Caco-2 (cell line): ENCODE data around the gene GTF2A1. TPM values are rescaled to one million over a fixed set of nuclear protein-coding genes. Genes with fewer than 3 reads are reported as not detected.

ENCODE experiments used
- BruUV-seq: library from RNA; stranded (reverse); fragments of 400-500 nt; replicated peaks from 2 replicates; lab custom pipeline; 2021; lab: Mats Ljungman, UMichigan
- CTCF ChIA-PET: fragments of 300-600 bp; sonication (Branson Sonifier 250); formaldehyde crosslinking; loops from one replicate; lab custom pipeline; 2022; ENCODE audit warnings: antibody characterized with exemption; lab: Charles Lee
- POLR2A ChIA-PET: fragments of 300-600 bp; sonication (Branson Sonifier 250); formaldehyde crosslinking; loops from one replicate; lab custom pipeline; 2022; ENCODE audit warnings: antibody characterized with exemption; lab: Charles Lee
- DNase-seq, 2 experiments: peaks; one replicate each; pipeline versions ENCODE4 v3.0.0 to v3.0.0-alpha.2; 2020 to 2022
- H3K27me3 ChIP-seq: replicated peaks from 2 replicates; pipeline ENCODE4 v1.6.0; 2011; ENCODE audit warnings: low read length; ENCODE audit not compliant: control insufficient read depth, insufficient read depth
- H3K36me3 ChIP-seq: 2 replicates; pipeline ENCODE4 v1.5.1; 2011; ENCODE audit warnings: low read length; ENCODE audit not compliant: control insufficient read depth, insufficient read depth
- H3K4me1 ChIP-seq: fragments of 250-450 bp; sonication (Bioruptor Pico); 2 replicates; pipeline ENCODE4 v1.5.1; 2020; ENCODE audit warnings: mild to moderate bottlenecking
- H3K4me3 ChIP-seq: 2 replicates; pipeline ENCODE4 v1.5.1; 2011; ENCODE audit warnings: low read depth, mild to moderate bottlenecking, control low read depth, low read length
- H3K9me3 ChIP-seq: fragments of 250-450 bp; sonication (Bioruptor Pico); 2 replicates; pipeline ENCODE4 v1.5.1; 2020; ENCODE audit warnings: mild to moderate bottlenecking, moderate library complexity
- H3K27ac Mint-ChIP-seq: one replicate; pipeline ENCODE4 v1.8.0; 2022; ENCODE audit warnings: mixed read lengths; ENCODE audit not compliant: unreplicated experiment
- H3K27me3 Mint-ChIP-seq: one replicate; pipeline ENCODE4 v1.8.0; 2022; ENCODE audit warnings: mixed read lengths; ENCODE audit not compliant: insufficient read depth, unreplicated experiment
- H3K36me3 Mint-ChIP-seq: one replicate; pipeline ENCODE4 v1.8.0; 2022; ENCODE audit warnings: mild to moderate bottlenecking, mixed read lengths; ENCODE audit not compliant: insufficient read depth, unreplicated experiment
- H3K4me1 Mint-ChIP-seq: one replicate; pipeline ENCODE4 v1.8.0; 2022; ENCODE audit warnings: low read depth, mixed read lengths; ENCODE audit not compliant: unreplicated experiment
- H3K4me3 Mint-ChIP-seq: one replicate; pipeline ENCODE4 v1.8.0; 2022; ENCODE audit warnings: mild to moderate bottlenecking, moderate library complexity, mixed read lengths; ENCODE audit not compliant: unreplicated experiment
- H3K9me3 Mint-ChIP-seq: one replicate; pipeline ENCODE4 v1.8.0; 2022; ENCODE audit warnings: mixed read lengths; ENCODE audit not compliant: unreplicated experiment
- CTCF ChIP-seq, 2 experiments: fragments of 200-600 bp in 1 of 2; IDR thresholded peaks; 1 replicate in 1 of 2; 2 replicates in 1 of 2; pipeline versions ENCODE4 v1.5.1 to v1.8.0; 2011 to 2022; ENCODE audit warnings: antibody characterized with exemption in 1 of 2, control low read depth in 1 of 2, inconsistent platforms in 1 of 2, low read depth in 1 of 2, low read length in 1 of 2, mild to moderate bottlenecking in 1 of 2, moderate library complexity in 1 of 2; ENCODE audit not compliant: insufficient read depth in 1 of 2, severe bottlenecking in 1 of 2, unreplicated experiment in 1 of 2
- intact Hi-C: fragments of 100-400 bp; cut with micrococcal nuclease; formaldehyde crosslinking; loops from one replicate; pipeline ENCODE4 v1.10.0; 2022; ENCODE audit not compliant: unreplicated experiment
- total RNA-seq: library from RNA; stranded (reverse); gene quantifications from 2 replicates; pipeline ENCODE4 v1.2.3, GENCODE V29; 2022

The GTF2A1 gene
- total RNA-seq, 1 experiment from 2014 or later, result 42.7 TPM

- Mint-ChIP-seq H3K27ac (peak overlapping the region; percentile 98), H3K4me3 (peak overlapping the region; percentile 97), H3K27me3 (peaks cover 3% of the 10 kb centered on the region), H3K36me3 (peaks cover 27% of the 10 kb centered on the region), H3K9me3 (no peaks in the 10 kb centered on the region), H3K4me1 (peaks cover 9% of the 10 kb centered on the region)
- Histone ChIP-seq H3K4me3 (peak overlapping the region; percentile 54), H3K27me3 (no peaks in the 10 kb centered on the region), H3K9me3 (no peaks in the 10 kb centered on the region), H3K36me3 (no peaks in the 10 kb centered on the region), H3K4me1 (peaks cover 23% of the 10 kb centered on the region)
- no peak for DNase-seq
- intact Hi-C loops, result loop anchor here (5.0 kb wide), 1 partner anchor 310 kb away; the partner anchor contains the start of gene SEL1L
- no TSS peak for BruUV-seq
- ChIA-PET POLR2A (no interaction called here), CTCF (no interaction called here)
- no peak for TF ChIP-seq CTCF (IDR thresholded peaks at IDR 0.05; ENCODE audit: insufficient read depth in 1 of 2, low read depth in 1 of 2, low read length in 1 of 2, severe bottlenecking in 1 of 2, unreplicated experiment in 1 of 2)
These were observed 1.4 kb upstream of the GTF2A1 start for GRCh38 chr14:81222126-81222525.

- Mint-ChIP-seq H3K36me3 (peaks cover 27% of the 10 kb centered on the region), H3K27me3 (peaks cover 3% of the 10 kb centered on the region), H3K9me3 (no peaks in the 10 kb centered on the region), H3K27ac (peak overlapping the region; percentile 98), H3K4me1 (peaks cover 9% of the 10 kb centered on the region), H3K4me3 (peak overlapping the region; percentile 97)
- Histone ChIP-seq H3K27me3 (no peaks in the 10 kb centered on the region), H3K36me3 (no peaks in the 10 kb centered on the region), H3K4me3 (peak overlapping the region; percentile 54), H3K4me1 (peaks cover 23% of the 10 kb centered on the region), H3K9me3 (no peaks in the 10 kb centered on the region)
- ChIA-PET CTCF (interaction anchor here (1.2 kb wide), 1 partner anchor 215 kb away, joined by 3 read pairs; no protein-coding TSS in a partner anchor), POLR2A (interaction anchor here (0.5 to 1.6 kb wide), 7 partner anchors 34 to 312 kb away, joined by 3 to 15 read pairs (median 4); partner anchors contain the start of genes CEP128 and SEL1L)
- BruUV-seq, result TSS peak; percentile 69
- intact Hi-C loops, result loop anchor here (2.0 to 5.0 kb wide), 3 partner anchors 215 to 311 kb away; partner anchors contain the start of gene SEL1L
- no peak for TF ChIP-seq CTCF (IDR thresholded peaks at IDR 0.05; ENCODE audit: insufficient read depth in 1 of 2, low read depth in 1 of 2, low read length in 1 of 2, severe bottlenecking in 1 of 2, unreplicated experiment in 1 of 2)
- peak in 1 of 2 experiments; percentile 36 for DNase-seq
These were observed 882 bp upstream of the GTF2A1 start for GRCh38 chr14:81221579-81222102.

GRCh38 chr14:81220580-81220829 is 254 bp downstream of the GTF2A1 start:
- Histone ChIP-seq H3K9me3 (no peaks in the 10 kb centered on the region), H3K4me3 (peak overlapping the region; percentile 77), H3K27me3 (no peaks in the 10 kb centered on the region), H3K4me1 (peaks cover 23% of the 10 kb centered on the region), H3K36me3 (no peaks in the 10 kb centered on the region; the same call in 1 of the 2 replicates)
- ChIA-PET CTCF (no interaction called here), POLR2A (interaction anchor here (0.6 to 1.6 kb wide), 7 partner anchors 33 to 314 kb away, joined by 3 to 15 read pairs (median 5); partner anchors contain the start of gene SEL1L)
- no peak for DNase-seq
- Mint-ChIP-seq H3K27me3 (peaks cover 3% of the 10 kb centered on the region), H3K36me3 (peaks cover 37% of the 10 kb centered on the region), H3K9me3 (no peaks in the 10 kb centered on the region), H3K4me1 (peaks cover 9% of the 10 kb centered on the region), H3K27ac (peak overlapping the region; percentile 98), H3K4me3 (peak overlapping the region; percentile 97)
- no peak for TF ChIP-seq CTCF (IDR thresholded peaks at IDR 0.05; ENCODE audit: insufficient read depth in 1 of 2, low read depth in 1 of 2, low read length in 1 of 2, severe bottlenecking in 1 of 2, unreplicated experiment in 1 of 2)
- intact Hi-C loops, result loop anchor here (1.0 to 5.0 kb wide), 4 partner anchors 216 to 312 kb away; partner anchors contain the start of gene SEL1L
- no TSS peak for BruUV-seq
